HCT116 (cell line): ENCODE measurements around the gene CDK14. TPM values are rescaled to one million over a fixed set of nuclear protein-coding genes. Genes with fewer than 3 reads are reported as not detected.

ENCODE experiments used
- ATAC-seq: fragments of 200-7000 bp; cut with Tn5 transposase; 2 replicates; pipeline ENCODE4 v1.9.1; 2020; ENCODE audit warnings: mild to moderate bottlenecking, moderate library complexity
- BruUV-seq: library from RNA; stranded (reverse); fragments of 400-500 nt; replicated peaks from 2 replicates; lab custom pipeline; 2021; lab: Mats Ljungman, UMichigan
- CTCF ChIA-PET: fragments of 300-600 bp; sonication (Branson Sonifier 250); formaldehyde crosslinking; loops from one replicate; lab custom pipeline; 2021; ENCODE audit warnings: antibody characterized with exemption; lab: Charles Lee
- POLR2A ChIA-PET: fragments of 300-600, 350-600 bp; sonication (Branson Sonifier 250); formaldehyde crosslinking; loops from one replicate; lab custom pipeline; 2021; ENCODE audit warnings: antibody characterized with exemption; lab: Charles Lee
- RAD21 ChIA-PET, 2 experiments: fragments of 300-600 bp; sonication (Branson Sonifier 250); formaldehyde crosslinking; loops; one replicate each; lab custom pipeline; 2023; ENCODE audit warnings: low total read pairs in 2 of 2; ENCODE audit not compliant: uncharacterized antibody in 2 of 2, unreplicated experiment in 2 of 2, low non-redundant PET in 1 of 2; lab: Charles Lee
- DNase-seq: peaks from one replicate; pipeline ENCODE4 v3.0.0-alpha.2; 2010; ENCODE audit warnings: low read depth, low spot score
- H2AFZ ChIP-seq: fragments of 200-600 bp; shearing (Covaris generic), sonication (generic); 2 replicates; pipeline ENCODE4 v1.6.1; 2017; ENCODE audit warnings: low read depth, mixed run types, mixed read lengths, antibody characterized with exemption, low read length; ENCODE audit not compliant: poor library complexity, severe bottlenecking
- H3K27ac ChIP-seq: 2 replicates; pipeline ENCODE4 v1.5.1; 2012; ENCODE audit warnings: low read depth, low read length
- H3K27me3 ChIP-seq: fragments of 200-600 bp; sonication (generic); 2 replicates; pipeline ENCODE4 v1.6.1; 2016; ENCODE audit warnings: mixed run types, low read length, mixed read lengths; ENCODE audit not compliant: insufficient read depth
- H3K36me3 ChIP-seq, 2 experiments: fragments of 200-500 bp in 1 of 2; fragments of 200-600 bp in 1 of 2; sonication (Bioruptor generic) in 1 of 2; sonication (generic) in 1 of 2; 2 replicates each; pipeline versions ENCODE4 v1.5.1 to v1.6.1; 2014 to 2016; ENCODE audit warnings: low read length in 2 of 2, inconsistent platforms in 1 of 2, mixed read lengths in 1 of 2, mixed run types in 1 of 2; ENCODE audit not compliant: insufficient read depth in 2 of 2, control insufficient read depth in 1 of 2
- H3K4me1 ChIP-seq, 2 experiments: fragments of 200-600 bp in 1 of 2; sonication (generic) in 1 of 2; 2 replicates each; pipeline versions ENCODE4 v1.5.1 to v1.6.1; 2012 to 2017; ENCODE audit warnings: low read length in 2 of 2, inconsistent platforms in 1 of 2, mild to moderate bottlenecking in 1 of 2, mixed read lengths in 1 of 2, mixed run types in 1 of 2, moderate library complexity in 1 of 2; ENCODE audit not compliant: insufficient read depth in 2 of 2, control insufficient read depth in 1 of 2
- H3K4me2 ChIP-seq: fragments of 200-600 bp; sonication (generic); 2 replicates; pipeline ENCODE4 v1.6.1; 2017; ENCODE audit warnings: mixed run types, low read length, mixed read lengths
- H3K4me3 ChIP-seq, 2 experiments: fragments of 200-600 bp in 1 of 2; sonication (generic) in 1 of 2; replicated peaks in 1 of 2; 2 replicates each; pipeline ENCODE4 v1.5.1; 2011 to 2016; ENCODE audit warnings: low read length in 2 of 2, control low read depth in 1 of 2, low read depth in 1 of 2, mild to moderate bottlenecking in 1 of 2, mixed read lengths in 1 of 2, mixed run types in 1 of 2
- H3K79me2 ChIP-seq: fragments of 200-600 bp; sonication (generic); 2 replicates; pipeline ENCODE4 v1.6.1; 2017; ENCODE audit warnings: mild to moderate bottlenecking, mixed run types, low read length, moderate library complexity, mixed read lengths; ENCODE audit not compliant: insufficient read depth
- H3K9ac ChIP-seq: fragments of 200-600 bp; sonication (generic); 2 replicates; pipeline ENCODE4 v1.6.1; 2016; ENCODE audit warnings: low read length, mixed read lengths
- H3K9me2 ChIP-seq: fragments of 200-600 bp; sonication (generic), shearing (Covaris generic); 2 replicates; pipeline ENCODE4 v1.6.1; 2017; ENCODE audit warnings: mixed run types, mild to moderate bottlenecking, moderate library complexity; ENCODE audit not compliant: insufficient read depth
- H3K9me3 ChIP-seq, 2 experiments: fragments of 200-500 bp in 1 of 2; fragments of 200-600 bp in 1 of 2; sonication (Bioruptor generic) in 1 of 2; sonication (generic) in 1 of 2; 2 replicates each; pipeline ENCODE4 v1.6.1; 2014 to 2017; ENCODE audit warnings: low read length in 2 of 2, mixed read lengths in 2 of 2, inconsistent platforms in 1 of 2, low read depth in 1 of 2, mild to moderate bottlenecking in 1 of 2, mixed run types in 1 of 2, moderate library complexity in 1 of 2; ENCODE audit not compliant: control insufficient read depth in 1 of 2, insufficient read depth in 1 of 2
- H4K20me1 ChIP-seq: fragments of 200-600 bp; sonication (generic), shearing (Covaris generic); 2 replicates; pipeline ENCODE4 v1.6.1; 2017; ENCODE audit warnings: mixed run types, mild to moderate bottlenecking, moderate library complexity; ENCODE audit not compliant: insufficient read depth
- ATF3 ChIP-seq: IDR thresholded peaks from 2 replicates; pipeline ENCODE4 v1.6.1; 2012
- CBX3 ChIP-seq: IDR thresholded peaks from 2 replicates; pipeline ENCODE4 v1.6.1; 2012; ENCODE audit warnings: low read depth
- CEBPB ChIP-seq: IDR thresholded peaks from 2 replicates; pipeline ENCODE4 v1.6.1; 2012; ENCODE audit warnings: low read depth
- CTCF ChIP-seq, 3 experiments: fragments of 200-600 bp in 1 of 3; sonication (generic) in 1 of 3; IDR thresholded peaks in 2 of 3; conservative IDR thresholded peaks in 1 of 3; 2 replicates each; pipeline ENCODE4 v1.5.1; 2012 to 2017; ENCODE audit warnings: low read depth in 2 of 3, low read length in 2 of 3, antibody characterized with exemption in 1 of 3, borderline replicate concordance in 1 of 3, control low read depth in 1 of 3, mild to moderate bottlenecking in 1 of 3, mixed read lengths in 1 of 3, mixed run types in 1 of 3, moderate library complexity in 1 of 3; ENCODE audit not compliant: insufficient read depth in 1 of 3
- EGR1 ChIP-seq: IDR thresholded peaks from 2 replicates; pipeline ENCODE4 v1.6.1; 2012; ENCODE audit warnings: low read depth
- EZH2 ChIP-seq: fragments of 200-600 bp; sonication (generic); IDR thresholded peaks from 2 replicates; pipeline ENCODE4 v1.6.1; 2017; ENCODE audit warnings: antibody characterized with exemption, mixed run types
- EZH2phosphoT487 ChIP-seq: fragments of 200-600 bp; IDR thresholded peaks from 2 replicates; pipeline ENCODE4 v1.6.1; 2018; ENCODE audit warnings: antibody characterized with exemption, borderline replicate concordance
- FOSL1 ChIP-seq: IDR thresholded peaks from 2 replicates; pipeline ENCODE4 v1.6.1; 2012; ENCODE audit warnings: low read depth
- JUND ChIP-seq: IDR thresholded peaks from 2 replicates; pipeline ENCODE4 v1.6.1; 2012
- POLR2A ChIP-seq: IDR thresholded peaks from 2 replicates; pipeline ENCODE4 v1.7.0; 2011; ENCODE audit warnings: borderline replicate concordance; ENCODE audit not compliant: insufficient read depth, insufficient read length; ENCODE audit errors: extremely low read depth
- POLR2AphosphoS5 ChIP-seq: IDR thresholded peaks from 2 replicates; pipeline ENCODE4 v1.6.1; 2011; ENCODE audit warnings: mild to moderate bottlenecking, low read depth, low read length, moderate library complexity
- RAD21 ChIP-seq: IDR thresholded peaks from 2 replicates; pipeline ENCODE4 v1.6.1; 2012; ENCODE audit warnings: low read depth, mild to moderate bottlenecking
- SIN3A ChIP-seq: IDR thresholded peaks from 2 replicates; pipeline ENCODE4 v1.6.1; 2012; ENCODE audit warnings: low read depth
- SP1 ChIP-seq: IDR thresholded peaks from 2 replicates; pipeline ENCODE4 v1.6.1; 2012; ENCODE audit warnings: low read depth
- SRF ChIP-seq: IDR thresholded peaks from 2 replicates; pipeline ENCODE4 v1.6.1; 2012; ENCODE audit warnings: low read depth
- TCF7L2 ChIP-seq: IDR thresholded peaks from 2 replicates; pipeline ENCODE4 v1.7.0; 2011; ENCODE audit warnings: borderline replicate concordance, inconsistent platforms; ENCODE audit not compliant: insufficient read depth, insufficient read length; ENCODE audit errors: extremely low read depth
- ZBTB33 ChIP-seq: IDR thresholded peaks from 2 replicates; pipeline ENCODE4 v1.6.1; 2011; ENCODE audit warnings: mild to moderate bottlenecking, low read length, moderate library complexity; ENCODE audit not compliant: insufficient replicate concordance; ENCODE audit errors: extremely low read depth
- ZFX ChIP-seq: fragments of 450-650 bp; IDR thresholded peaks from 2 replicates; pipeline ENCODE4 v1.6.1; 2017
- ZNF274 ChIP-seq: fragments of 200-500 bp; sonication (Bioruptor generic); IDR thresholded peaks from 2 replicates; pipeline ENCODE4 v1.6.1; 2014; ENCODE audit warnings: mild to moderate bottlenecking, low read depth, low read length, inconsistent platforms
- intact Hi-C: fragments of 100-400 bp; cut with micrococcal nuclease; formaldehyde crosslinking; loops from 2 replicates; pipeline ENCODE4 v1.10.0; 2022
- total RNA-seq: library from RNA; stranded (reverse); gene quantifications from one replicate; pipeline ENCODE4 v1.2.1, GENCODE V29; 2021; ENCODE audit not compliant: unreplicated experiment

CDK14 gene
- total RNA-seq, 1 experiment from 2014 or later = 10.2 TPM

DNA sequence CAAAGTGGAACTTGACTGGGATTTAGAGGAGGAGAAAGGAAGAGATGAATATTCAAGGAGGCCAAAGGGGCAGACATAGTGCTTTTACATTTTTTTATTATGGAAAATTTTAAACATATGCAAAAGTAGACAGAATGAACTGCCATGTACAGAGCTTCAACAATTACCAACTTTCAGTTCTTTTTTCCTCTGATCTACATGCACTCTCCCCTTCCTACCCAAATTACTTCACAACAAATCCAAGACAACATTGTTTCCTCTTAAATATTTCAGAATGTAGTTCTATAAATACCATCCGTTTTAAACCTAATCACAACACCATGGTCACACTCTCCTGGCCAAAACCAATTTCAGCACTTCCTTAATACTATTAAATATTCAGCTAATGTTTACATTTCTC is 584.6 kb downstream of the CDK14 start:
- BruUV-seq = no TSS peak
- intact Hi-C loops = no loop called here
- RAD21 ChIA-PET = no interaction called here

More for the DNA sequence above, 584.6 kb downstream of the CDK14 start:
- DNase-seq = no peak
- CTCF ChIA-PET = no interaction called here
- Histone ChIP-seq H3K79me2 (no peaks in the 10 kb centered on the region), H3K9me2 (no peaks in the 10 kb centered on the region), H3K27me3 (no peaks in the 10 kb centered on the region), H4K20me1 (no peaks in the 10 kb centered on the region; the same call in 1 of the 2 replicates), H3K4me1 (no peaks in the 10 kb centered on the region), H2AFZ (no peak overlapping the region), H3K9me3 (no peaks in the 10 kb centered on the region), H3K36me3 (no peaks in the 10 kb centered on the region), H3K4me2 (no peak overlapping the region), H3K9ac (no peak overlapping the region), H3K4me3 (no peak overlapping the region), H3K27ac (no peak overlapping the region)
- no peak for TF ChIP-seq TCF7L2
- no peak for TF ChIP-seq FOSL1
- no peak for TF ChIP-seq POLR2AphosphoS5
- TF ChIP-seq POLR2A = no peak
- no peak for TF ChIP-seq CTCF (IDR thresholded peaks at IDR 0.05 in 2 of 3, conservative IDR thresholded peaks at IDR 0.05 in 1 of 3; ENCODE audit: borderline replicate concordance in 1 of 3, insufficient read depth in 1 of 3, low read depth in 2 of 3, low read length in 2 of 3)
- TF ChIP-seq CBX3 = no peak
- TF ChIP-seq EZH2 = no peak
- no peak for TF ChIP-seq JUND
- no peak for TF ChIP-seq SRF
- TF ChIP-seq ZFX = no peak
- TF ChIP-seq SP1 = no peak
- no peak for TF ChIP-seq SIN3A
- no peak for TF ChIP-seq EZH2phosphoT487
- TF ChIP-seq EGR1 = no peak
- TF ChIP-seq RAD21 = no peak
- no peak for TF ChIP-seq ZNF274
- TF ChIP-seq ZBTB33 = no peak
- no peak for TF ChIP-seq ATF3
- no peak for TF ChIP-seq CEBPB
- no peak for ATAC-seq
- POLR2A ChIA-PET = no interaction called here
